GM23338 (cell line): ENCODE measurements around the gene SCFD2. TPM values are rescaled to one million over a fixed set of nuclear protein-coding genes. Genes with fewer than 3 reads are reported as not detected.

ENCODE experiments used
- ATAC-seq: fragments of 200-7000 bp; cut with Tn5 transposase; 3 replicates; pipeline ENCODE4 v1.9.1; 2020
- DNase-seq: peaks from one replicate; pipeline ENCODE4 v3.0.0-alpha.2; 2015; ENCODE audit warnings: low spot score
- H2AFZ ChIP-seq: fragments of 200-600 bp; sonication (generic); 2 replicates; pipeline ENCODE4 v1.8.0; 2016; ENCODE audit warnings: antibody characterized with exemption, mild to moderate bottlenecking, moderate library complexity
- H3F3A ChIP-seq: fragments of 200-600 bp; sonication (generic); replicated peaks from 2 replicates; pipeline ENCODE4 v1.8.0; 2017; ENCODE audit warnings: antibody characterized with exemption, mixed run types, low read depth
- H3K27ac ChIP-seq: fragments of 200-600 bp; sonication (generic); 2 replicates; pipeline ENCODE4 v1.6.1; 2016; ENCODE audit warnings: low read depth
- H3K27me3 ChIP-seq: fragments of 200-600 bp; sonication (generic); 2 replicates; pipeline ENCODE4 v1.8.0; 2016; ENCODE audit warnings: mild to moderate bottlenecking, mixed run types, moderate library complexity; ENCODE audit not compliant: insufficient read depth
- H3K36me3 ChIP-seq: fragments of 200-600 bp; sonication (generic); 2 replicates; pipeline ENCODE4 v1.8.0; 2016; ENCODE audit warnings: mild to moderate bottlenecking; ENCODE audit not compliant: insufficient read depth
- H3K4me1 ChIP-seq: fragments of 200-600 bp; sonication (generic); 2 replicates; pipeline ENCODE4 v1.8.0; 2016; ENCODE audit warnings: mild to moderate bottlenecking, moderate library complexity; ENCODE audit not compliant: insufficient read depth
- H3K4me2 ChIP-seq: fragments of 200-600 bp; sonication (generic); 2 replicates; pipeline ENCODE4 v1.7.1; 2017; ENCODE audit warnings: mixed run types
- H3K4me3 ChIP-seq: fragments of 200-600 bp; sonication (generic); 2 replicates; pipeline ENCODE4 v1.6.1; 2016; ENCODE audit warnings: mixed run types
- H3K79me2 ChIP-seq: fragments of 200-600 bp; sonication (generic); replicated peaks from 2 replicates; pipeline ENCODE4 v1.8.0; 2017; ENCODE audit warnings: mild to moderate bottlenecking; ENCODE audit not compliant: insufficient read depth
- H3K9me2 ChIP-seq: fragments of 200-600 bp; sonication (generic); 2 replicates; pipeline ENCODE4 v1.8.0; 2017; ENCODE audit not compliant: insufficient read depth
- H4K20me1 ChIP-seq: fragments of 200-600 bp; sonication (generic); replicated peaks from 2 replicates; pipeline ENCODE4 v1.8.0; 2017; ENCODE audit warnings: mild to moderate bottlenecking; ENCODE audit not compliant: insufficient read depth
- H3K27ac Mint-ChIP-seq: 2 replicates; pipeline ENCODE4 v1.8.0; 2020; ENCODE audit warnings: inconsistent platforms, mild to moderate bottlenecking, moderate library complexity, mixed read lengths
- H3K27me3 Mint-ChIP-seq: 3 replicates; pipeline ENCODE4 v1.8.0; 2022; ENCODE audit warnings: low read depth, mild to moderate bottlenecking, moderate library complexity, mixed read lengths, inconsistent platforms; ENCODE audit not compliant: insufficient read depth, poor library complexity
- H3K36me3 Mint-ChIP-seq: 3 replicates; pipeline ENCODE4 v1.8.0; 2021; ENCODE audit warnings: low read depth, mild to moderate bottlenecking, inconsistent platforms, moderate library complexity, mixed read lengths
- H3K4me1 Mint-ChIP-seq: 3 replicates; pipeline ENCODE4 v1.8.0; 2020; ENCODE audit warnings: mild to moderate bottlenecking, inconsistent platforms, mixed read lengths
- H3K4me3 Mint-ChIP-seq: 3 replicates; pipeline ENCODE4 v1.8.0; 2021; ENCODE audit warnings: moderate library complexity, mild to moderate bottlenecking, inconsistent platforms, mixed read lengths
- H3K9me3 Mint-ChIP-seq: 3 replicates; pipeline ENCODE4 v1.8.0; 2020; ENCODE audit warnings: moderate library complexity, mild to moderate bottlenecking, inconsistent platforms, mixed read lengths
- CREB1 ChIP-seq: fragments of 250-450 bp; sonication (Bioruptor Pico); IDR thresholded peaks from 2 replicates; pipeline ENCODE4 v1.5.0; 2020; ENCODE audit warnings: low read depth, mild to moderate bottlenecking, moderate library complexity
- EZH2 ChIP-seq: fragments of 200-600 bp; sonication (generic); IDR thresholded peaks from one replicate; pipeline ENCODE4 v1.8.0; 2017; ENCODE audit warnings: antibody characterized with exemption, mild to moderate bottlenecking, low read depth; ENCODE audit not compliant: unreplicated experiment
- EZH2phosphoT487 ChIP-seq: fragments of 200-600 bp; sonication (generic); IDR thresholded peaks from one replicate; pipeline ENCODE4 v1.8.1; 2018; ENCODE audit warnings: antibody characterized with exemption; ENCODE audit not compliant: unreplicated experiment
- JUNB ChIP-seq: IDR thresholded peaks from one replicate; pipeline ENCODE4 v1.6.1; 2016; ENCODE audit warnings: antibody characterized with exemption; ENCODE audit not compliant: unreplicated experiment
- NANOG ChIP-seq: IDR thresholded peaks from 2 replicates; pipeline ENCODE4 v1.6.1; 2016; ENCODE audit warnings: antibody characterized with exemption, borderline replicate concordance
- POLR2AphosphoS5 ChIP-seq: IDR thresholded peaks from 2 replicates; pipeline ENCODE4 v1.6.1; 2016; ENCODE audit warnings: antibody characterized with exemption, low read depth
- STAT1 ChIP-seq: IDR thresholded peaks from one replicate; pipeline ENCODE4 v1.6.1; 2016; ENCODE audit warnings: antibody characterized with exemption; ENCODE audit not compliant: unreplicated experiment
- ZNF114 ChIP-seq: fragments of 250-450 bp; sonication (Bioruptor Pico); IDR thresholded peaks from 2 replicates; pipeline ENCODE4 v1.5.0; 2020; ENCODE audit warnings: mild to moderate bottlenecking, moderate library complexity
- ZNF331 ChIP-seq: fragments of 250-450 bp; sonication (Bioruptor Pico); IDR thresholded peaks from 2 replicates; pipeline ENCODE4 v1.5.0; 2020; ENCODE audit warnings: low read depth, mild to moderate bottlenecking, moderate library complexity
- polyA plus RNA-seq: library from polyadenylated mRNA; unstranded; fragments of >200 nt; fragmentation: Nextera tagmentation; extraction: Ambion mirVana; gene quantifications from 2 replicates; pipeline ENCODE4 v1.2.1, GENCODE V29; 2016
- total RNA-seq: library from RNA; depleted of rRNA; stranded (reverse); fragments of >200 nt; shearing (Covaris generic); gene quantifications from 2 replicates; pipeline ENCODE4 v1.2.3, GENCODE V29; 2014
- TF ChIP-seq, protein P1 (sequence below): IDR thresholded peaks from one replicate; pipeline ENCODE4 v1.6.1; 2018; ENCODE audit warnings: antibody characterized with exemption; ENCODE audit not compliant: unreplicated experiment
- TF ChIP-seq, protein P2 (sequence below): fragments of 250-450 bp; sonication (Bioruptor Pico); IDR thresholded peaks from 2 replicates; pipeline ENCODE4 v1.5.0; 2020; ENCODE audit warnings: mild to moderate bottlenecking, moderate library complexity
- TF ChIP-seq, protein P3 (sequence below): IDR thresholded peaks from 2 replicates; pipeline ENCODE4 v1.6.1; 2016; ENCODE audit warnings: antibody characterized with exemption
- TF ChIP-seq, protein P4 (sequence below), 2 experiments: fragments of 200-600 bp in 1 of 2; sonication (generic) in 1 of 2; conservative IDR thresholded peaks; 2 replicates each; pipeline versions ENCODE4 v1.5.1 to v1.6.1; 2016 to 2017; ENCODE audit warnings: antibody characterized with exemption in 2 of 2, low read depth in 2 of 2, mild to moderate bottlenecking in 2 of 2, moderate library complexity in 1 of 2

Gene SCFD2
- total and polyA plus RNA-seq, 2 experiments from 2014 or later: 5.7 to 17.5 TPM

DNA sequence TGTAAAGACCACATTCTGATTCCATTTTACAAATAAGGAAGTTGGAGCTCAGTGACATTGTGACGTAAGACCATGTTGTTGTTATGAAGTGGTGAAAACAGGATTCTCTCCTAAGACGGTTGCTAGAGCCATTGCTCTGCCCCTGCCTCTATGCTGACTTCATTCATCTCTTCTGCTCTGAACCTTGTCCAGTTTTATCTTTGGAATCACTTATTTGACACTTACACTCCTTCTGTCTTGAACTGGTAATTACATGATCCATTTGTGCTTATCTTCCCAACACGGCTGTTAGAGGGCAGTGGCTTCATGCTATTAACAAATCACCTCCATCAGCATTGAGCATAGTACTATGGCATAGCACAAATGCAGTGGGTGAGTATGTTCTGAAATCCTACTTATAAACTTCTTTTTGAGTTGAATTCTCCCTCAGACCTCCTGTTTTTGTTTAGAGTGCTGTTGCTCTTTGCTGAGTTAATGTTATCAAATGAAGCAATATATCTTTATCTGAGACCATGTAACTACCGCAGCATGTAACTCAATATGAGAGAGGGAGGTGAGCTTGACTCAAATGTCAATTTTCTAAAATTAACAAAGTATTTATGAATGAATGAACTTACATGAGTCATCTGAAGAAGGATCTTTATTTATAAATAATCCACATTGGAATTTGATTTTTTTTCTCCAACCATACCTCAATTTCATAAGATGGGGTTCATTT, 326.0 kb downstream of the SCFD2 start:
- no peak overlapping the region for H3K27ac ChIP-seq
- H3K4me1 ChIP-seq: 0 out of 2 replicates have a peak, but pooled peaks cover 6% of the 10 kb centered on the region
- H2AFZ ChIP-seq: no peak overlapping the region
- H3K36me3 ChIP-seq: no peaks in the 10 kb centered on the region
- no peak overlapping the region for H3K4me3 ChIP-seq
- H3K4me1 Mint-ChIP-seq: peaks cover 4% of the 10 kb centered on the region; the same call in 2 of the 3 replicates
- no peaks in the 10 kb centered on the region for H3F3A ChIP-seq
- ATAC-seq (no peak), DNase-seq (no peak)
- peaks cover 4% of the 10 kb centered on the region for H3K27me3 Mint-ChIP-seq
- no peak overlapping the region for H3K4me3 Mint-ChIP-seq
- TF ChIP-seq ZNF114 (no peak), JUNB (no peak), NANOG (no peak), STAT1 (no peak), ZNF331 (CRISPR knock-in tag) (no peak), EZH2 (no peak), CREB1 (CRISPR knock-in tag) (no peak), EZH2phosphoT487 (no peak), POLR2AphosphoS5 (no peak)
- TF ChIP-seq, protein P1, sequence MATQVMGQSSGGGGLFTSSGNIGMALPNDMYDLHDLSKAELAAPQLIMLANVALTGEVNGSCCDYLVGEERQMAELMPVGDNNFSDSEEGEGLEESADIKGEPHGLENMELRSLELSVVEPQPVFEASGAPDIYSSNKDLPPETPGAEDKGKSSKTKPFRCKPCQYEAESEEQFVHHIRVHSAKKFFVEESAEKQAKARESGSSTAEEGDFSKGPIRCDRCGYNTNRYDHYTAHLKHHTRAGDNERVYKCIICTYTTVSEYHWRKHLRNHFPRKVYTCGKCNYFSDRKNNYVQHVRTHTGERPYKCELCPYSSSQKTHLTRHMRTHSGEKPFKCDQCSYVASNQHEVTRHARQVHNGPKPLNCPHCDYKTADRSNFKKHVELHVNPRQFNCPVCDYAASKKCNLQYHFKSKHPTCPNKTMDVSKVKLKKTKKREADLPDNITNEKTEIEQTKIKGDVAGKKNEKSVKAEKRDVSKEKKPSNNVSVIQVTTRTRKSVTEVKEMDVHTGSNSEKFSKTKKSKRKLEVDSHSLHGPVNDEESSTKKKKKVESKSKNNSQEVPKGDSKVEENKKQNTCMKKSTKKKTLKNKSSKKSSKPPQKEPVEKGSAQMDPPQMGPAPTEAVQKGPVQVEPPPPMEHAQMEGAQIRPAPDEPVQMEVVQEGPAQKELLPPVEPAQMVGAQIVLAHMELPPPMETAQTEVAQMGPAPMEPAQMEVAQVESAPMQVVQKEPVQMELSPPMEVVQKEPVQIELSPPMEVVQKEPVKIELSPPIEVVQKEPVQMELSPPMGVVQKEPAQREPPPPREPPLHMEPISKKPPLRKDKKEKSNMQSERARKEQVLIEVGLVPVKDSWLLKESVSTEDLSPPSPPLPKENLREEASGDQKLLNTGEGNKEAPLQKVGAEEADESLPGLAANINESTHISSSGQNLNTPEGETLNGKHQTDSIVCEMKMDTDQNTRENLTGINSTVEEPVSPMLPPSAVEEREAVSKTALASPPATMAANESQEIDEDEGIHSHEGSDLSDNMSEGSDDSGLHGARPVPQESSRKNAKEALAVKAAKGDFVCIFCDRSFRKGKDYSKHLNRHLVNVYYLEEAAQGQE: no peak
- TF ChIP-seq, protein P2, sequence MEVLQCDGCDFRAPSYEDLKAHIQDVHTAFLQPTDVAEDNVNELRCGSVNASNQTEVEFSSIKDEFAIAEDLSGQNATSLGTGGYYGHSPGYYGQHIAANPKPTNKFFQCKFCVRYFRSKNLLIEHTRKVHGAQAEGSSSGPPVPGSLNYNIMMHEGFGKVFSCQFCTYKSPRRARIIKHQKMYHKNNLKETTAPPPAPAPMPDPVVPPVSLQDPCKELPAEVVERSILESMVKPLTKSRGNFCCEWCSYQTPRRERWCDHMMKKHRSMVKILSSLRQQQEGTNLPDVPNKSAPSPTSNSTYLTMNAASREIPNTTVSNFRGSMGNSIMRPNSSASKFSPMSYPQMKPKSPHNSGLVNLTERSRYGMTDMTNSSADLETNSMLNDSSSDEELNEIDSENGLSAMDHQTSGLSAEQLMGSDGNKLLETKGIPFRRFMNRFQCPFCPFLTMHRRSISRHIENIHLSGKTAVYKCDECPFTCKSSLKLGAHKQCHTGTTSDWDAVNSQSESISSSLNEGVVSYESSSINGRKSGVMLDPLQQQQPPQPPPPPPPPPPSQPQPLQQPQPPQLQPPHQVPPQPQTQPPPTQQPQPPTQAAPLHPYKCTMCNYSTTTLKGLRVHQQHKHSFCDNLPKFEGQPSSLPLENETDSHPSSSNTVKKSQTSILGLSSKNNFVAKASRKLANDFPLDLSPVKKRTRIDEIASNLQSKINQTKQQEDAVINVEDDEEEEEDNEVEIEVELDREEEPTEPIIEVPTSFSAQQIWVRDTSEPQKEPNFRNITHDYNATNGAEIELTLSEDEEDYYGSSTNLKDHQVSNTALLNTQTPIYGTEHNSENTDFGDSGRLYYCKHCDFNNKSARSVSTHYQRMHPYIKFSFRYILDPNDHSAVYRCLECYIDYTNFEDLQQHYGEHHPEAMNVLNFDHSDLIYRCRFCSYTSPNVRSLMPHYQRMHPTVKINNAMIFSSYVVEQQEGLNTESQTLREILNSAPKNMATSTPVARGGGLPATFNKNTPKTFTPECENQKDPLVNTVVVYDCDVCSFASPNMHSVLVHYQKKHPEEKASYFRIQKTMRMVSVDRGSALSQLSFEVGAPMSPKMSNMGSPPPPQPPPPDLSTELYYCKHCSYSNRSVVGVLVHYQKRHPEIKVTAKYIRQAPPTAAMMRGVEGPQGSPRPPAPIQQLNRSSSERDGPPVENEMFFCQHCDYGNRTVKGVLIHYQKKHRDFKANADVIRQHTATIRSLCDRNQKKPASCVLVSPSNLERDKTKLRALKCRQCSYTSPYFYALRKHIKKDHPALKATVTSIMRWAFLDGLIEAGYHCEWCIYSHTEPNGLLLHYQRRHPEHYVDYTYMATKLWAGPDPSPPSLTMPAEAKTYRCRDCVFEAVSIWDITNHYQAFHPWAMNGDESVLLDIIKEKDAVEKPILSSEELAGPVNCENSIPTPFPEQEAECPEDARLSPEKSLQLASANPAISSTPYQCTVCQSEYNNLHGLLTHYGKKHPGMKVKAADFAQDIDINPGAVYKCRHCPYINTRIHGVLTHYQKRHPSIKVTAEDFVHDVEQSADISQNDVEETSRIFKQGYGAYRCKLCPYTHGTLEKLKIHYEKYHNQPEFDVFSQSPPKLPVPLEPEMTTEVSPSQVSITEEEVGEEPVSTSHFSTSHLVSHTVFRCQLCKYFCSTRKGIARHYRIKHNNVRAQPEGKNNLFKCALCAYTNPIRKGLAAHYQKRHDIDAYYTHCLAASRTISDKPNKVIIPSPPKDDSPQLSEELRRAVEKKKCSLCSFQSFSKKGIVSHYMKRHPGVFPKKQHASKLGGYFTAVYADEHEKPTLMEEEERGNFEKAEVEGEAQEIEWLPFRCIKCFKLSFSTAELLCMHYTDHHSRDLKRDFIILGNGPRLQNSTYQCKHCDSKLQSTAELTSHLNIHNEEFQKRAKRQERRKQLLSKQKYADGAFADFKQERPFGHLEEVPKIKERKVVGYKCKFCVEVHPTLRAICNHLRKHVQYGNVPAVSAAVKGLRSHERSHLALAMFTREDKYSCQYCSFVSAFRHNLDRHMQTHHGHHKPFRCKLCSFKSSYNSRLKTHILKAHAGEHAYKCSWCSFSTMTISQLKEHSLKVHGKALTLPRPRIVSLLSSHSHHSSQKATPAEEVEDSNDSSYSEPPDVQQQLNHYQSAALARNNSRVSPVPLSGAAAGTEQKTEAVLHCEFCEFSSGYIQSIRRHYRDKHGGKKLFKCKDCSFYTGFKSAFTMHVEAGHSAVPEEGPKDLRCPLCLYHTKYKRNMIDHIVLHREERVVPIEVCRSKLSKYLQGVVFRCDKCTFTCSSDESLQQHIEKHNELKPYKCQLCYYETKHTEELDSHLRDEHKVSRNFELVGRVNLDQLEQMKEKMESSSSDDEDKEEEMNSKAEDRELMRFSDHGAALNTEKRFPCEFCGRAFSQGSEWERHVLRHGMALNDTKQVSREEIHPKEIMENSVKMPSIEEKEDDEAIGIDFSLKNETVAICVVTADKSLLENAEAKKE (CRISPR knock-in tag): no peak
- TF ChIP-seq, protein P3, sequence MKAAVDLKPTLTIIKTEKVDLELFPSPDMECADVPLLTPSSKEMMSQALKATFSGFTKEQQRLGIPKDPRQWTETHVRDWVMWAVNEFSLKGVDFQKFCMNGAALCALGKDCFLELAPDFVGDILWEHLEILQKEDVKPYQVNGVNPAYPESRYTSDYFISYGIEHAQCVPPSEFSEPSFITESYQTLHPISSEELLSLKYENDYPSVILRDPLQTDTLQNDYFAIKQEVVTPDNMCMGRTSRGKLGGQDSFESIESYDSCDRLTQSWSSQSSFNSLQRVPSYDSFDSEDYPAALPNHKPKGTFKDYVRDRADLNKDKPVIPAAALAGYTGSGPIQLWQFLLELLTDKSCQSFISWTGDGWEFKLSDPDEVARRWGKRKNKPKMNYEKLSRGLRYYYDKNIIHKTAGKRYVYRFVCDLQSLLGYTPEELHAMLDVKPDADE: no peak
- TF ChIP-seq, protein P4, sequence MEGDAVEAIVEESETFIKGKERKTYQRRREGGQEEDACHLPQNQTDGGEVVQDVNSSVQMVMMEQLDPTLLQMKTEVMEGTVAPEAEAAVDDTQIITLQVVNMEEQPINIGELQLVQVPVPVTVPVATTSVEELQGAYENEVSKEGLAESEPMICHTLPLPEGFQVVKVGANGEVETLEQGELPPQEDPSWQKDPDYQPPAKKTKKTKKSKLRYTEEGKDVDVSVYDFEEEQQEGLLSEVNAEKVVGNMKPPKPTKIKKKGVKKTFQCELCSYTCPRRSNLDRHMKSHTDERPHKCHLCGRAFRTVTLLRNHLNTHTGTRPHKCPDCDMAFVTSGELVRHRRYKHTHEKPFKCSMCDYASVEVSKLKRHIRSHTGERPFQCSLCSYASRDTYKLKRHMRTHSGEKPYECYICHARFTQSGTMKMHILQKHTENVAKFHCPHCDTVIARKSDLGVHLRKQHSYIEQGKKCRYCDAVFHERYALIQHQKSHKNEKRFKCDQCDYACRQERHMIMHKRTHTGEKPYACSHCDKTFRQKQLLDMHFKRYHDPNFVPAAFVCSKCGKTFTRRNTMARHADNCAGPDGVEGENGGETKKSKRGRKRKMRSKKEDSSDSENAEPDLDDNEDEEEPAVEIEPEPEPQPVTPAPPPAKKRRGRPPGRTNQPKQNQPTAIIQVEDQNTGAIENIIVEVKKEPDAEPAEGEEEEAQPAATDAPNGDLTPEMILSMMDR (conservative IDR thresholded peaks at IDR 0.05; ENCODE audit: low read depth in 2 of 2): no peak
- H4K20me1 ChIP-seq: no peaks in the 10 kb centered on the region
- no peaks in the 10 kb centered on the region for H3K9me2 ChIP-seq
- no peak overlapping the region for H3K27ac Mint-ChIP-seq
- no peak overlapping the region for H3K4me2 ChIP-seq
- H3K36me3 Mint-ChIP-seq: peaks cover 8% of the 10 kb centered on the region; the same call in 2 of the 3 replicates
- no peaks in the 10 kb centered on the region for H3K79me2 ChIP-seq
- H3K27me3 ChIP-seq: no peaks in the 10 kb centered on the region
- H3K9me3 Mint-ChIP-seq: peaks cover 11% of the 10 kb centered on the region
